ENCODE data around the gene SHTN1. TPM values are rescaled to one million over a fixed set of nuclear protein-coding genes. Genes with fewer than 3 reads are reported as not detected.

The SHTN1 gene
- total and polyA plus RNA-seq, 10 of the 15 experiments (the other 5 are each of a cell fraction or from before 2014, with no cell fraction given) = 0.79 to 4.0 (median 2.0) TPM

DNA sequence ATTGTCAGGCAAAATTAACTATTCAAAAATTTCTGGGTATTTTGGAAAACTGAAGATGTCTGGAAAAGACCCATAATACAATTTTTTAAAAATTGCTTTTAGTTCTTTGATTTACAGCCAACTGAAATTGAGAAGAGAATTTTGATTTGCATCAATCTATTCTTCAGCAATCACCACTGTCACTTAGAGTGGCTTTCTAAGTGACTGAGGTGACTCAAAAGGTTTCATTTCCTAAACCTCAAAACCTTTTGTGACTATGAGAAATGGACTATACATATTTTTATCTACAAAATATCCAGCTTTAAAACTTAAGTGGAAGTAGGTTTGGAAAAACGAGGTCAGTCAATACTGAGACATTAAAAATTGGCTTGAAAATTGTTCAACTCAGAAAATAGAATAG lies 95.7 kb downstream of the SHTN1 start:
- ChIA-PET POLR2A (no interaction called here), RAD21 (ENCODE audit: unreplicated experiment) (no interaction called here), CTCF (interaction anchor here (0.6 to 1.8 kb wide), 3 partner anchors 46 to 400 kb away, joined by 3 to 4 read pairs (median 3); no protein-coding TSS in a partner anchor), SMC1A (ENCODE audit: uncharacterized antibody, unreplicated experiment) (no interaction called here)
- 0% methylated on average over 1 of the region's 1 CpG for WGBS (ENCODE audit: insufficient coverage, insufficient replicate concordance, low lambda C conversion rate, missing lambda C conversion rate)
- Histone ChIP-seq H3K27me3 (replicated peaks in 1 of 2; ENCODE audit: control insufficient read depth in 2 of 2, insufficient read depth in 2 of 2, low read length in 1 of 2) (no peaks in the 10 kb centered on the region), H4K20me1 (ENCODE audit: control insufficient read depth, insufficient read depth) (no peaks in the 10 kb centered on the region), H3K9me3 (replicated peaks; ENCODE audit: control insufficient read depth, insufficient read depth, low read length) (no peaks in the 10 kb centered on the region), H3K4me1 (ENCODE audit: control insufficient read depth, insufficient read depth, low read length) (no peaks in the 10 kb centered on the region), H3K9ac (ENCODE audit: control insufficient read depth, insufficient read depth, low read length) (no peak overlapping the region), H3K4me2 (ENCODE audit: control insufficient read depth, insufficient read depth) (no peak overlapping the region), H3K79me2 (ENCODE audit: control insufficient read depth, insufficient read depth, low read length) (no peaks in the 10 kb centered on the region), H2AFZ (ENCODE audit: control insufficient read depth, low read depth, low read length) (no peak overlapping the region), H3K4me3 (no peak overlapping the region), H3K36me3 (ENCODE audit: control insufficient read depth in 2 of 2, insufficient read depth in 2 of 2, low read length in 1 of 2) (no peaks in the 10 kb centered on the region), H3K27ac (ENCODE audit: control insufficient read depth, insufficient read depth) (no peak overlapping the region)
- DNase-seq (ENCODE audit: low read depth, low spot score) = no peak
- intact Hi-C loops (cut with micrococcal nuclease; ENCODE audit: unreplicated experiment) (no loop called here), in situ Hi-C loops (cut with MboI) (no loop called here)
- no TSS peak for BruUV-seq (replicated peaks)
- no peak for ATAC-seq
- no peak for FAIRE-seq
- no peak for TF ChIP-seq ZNF622 (IDR thresholded peaks at IDR 0.05)
- TF ChIP-seq, protein P1, sequence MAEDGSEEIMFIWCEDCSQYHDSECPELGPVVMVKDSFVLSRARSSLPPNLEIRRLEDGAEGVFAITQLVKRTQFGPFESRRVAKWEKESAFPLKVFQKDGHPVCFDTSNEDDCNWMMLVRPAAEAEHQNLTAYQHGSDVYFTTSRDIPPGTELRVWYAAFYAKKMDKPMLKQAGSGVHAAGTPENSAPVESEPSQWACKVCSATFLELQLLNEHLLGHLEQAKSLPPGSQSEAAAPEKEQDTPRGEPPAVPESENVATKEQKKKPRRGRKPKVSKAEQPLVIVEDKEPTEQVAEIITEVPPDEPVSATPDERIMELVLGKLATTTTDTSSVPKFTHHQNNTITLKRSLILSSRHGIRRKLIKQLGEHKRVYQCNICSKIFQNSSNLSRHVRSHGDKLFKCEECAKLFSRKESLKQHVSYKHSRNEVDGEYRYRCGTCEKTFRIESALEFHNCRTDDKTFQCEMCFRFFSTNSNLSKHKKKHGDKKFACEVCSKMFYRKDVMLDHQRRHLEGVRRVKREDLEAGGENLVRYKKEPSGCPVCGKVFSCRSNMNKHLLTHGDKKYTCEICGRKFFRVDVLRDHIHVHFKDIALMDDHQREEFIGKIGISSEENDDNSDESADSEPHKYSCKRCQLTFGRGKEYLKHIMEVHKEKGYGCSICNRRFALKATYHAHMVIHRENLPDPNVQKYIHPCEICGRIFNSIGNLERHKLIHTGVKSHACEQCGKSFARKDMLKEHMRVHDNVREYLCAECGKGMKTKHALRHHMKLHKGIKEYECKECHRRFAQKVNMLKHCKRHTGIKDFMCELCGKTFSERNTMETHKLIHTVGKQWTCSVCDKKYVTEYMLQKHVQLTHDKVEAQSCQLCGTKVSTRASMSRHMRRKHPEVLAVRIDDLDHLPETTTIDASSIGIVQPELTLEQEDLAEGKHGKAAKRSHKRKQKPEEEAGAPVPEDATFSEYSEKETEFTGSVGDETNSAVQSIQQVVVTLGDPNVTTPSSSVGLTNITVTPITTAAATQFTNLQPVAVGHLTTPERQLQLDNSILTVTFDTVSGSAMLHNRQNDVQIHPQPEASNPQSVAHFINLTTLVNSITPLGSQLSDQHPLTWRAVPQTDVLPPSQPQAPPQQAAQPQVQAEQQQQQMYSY (CRISPR knock-in tag; IDR thresholded peaks at IDR 0.05) = no peak
- TF ChIP-seq JUNB (IDR thresholded peaks at IDR 0.05) = no peak
- TF ChIP-seq, protein P2, sequence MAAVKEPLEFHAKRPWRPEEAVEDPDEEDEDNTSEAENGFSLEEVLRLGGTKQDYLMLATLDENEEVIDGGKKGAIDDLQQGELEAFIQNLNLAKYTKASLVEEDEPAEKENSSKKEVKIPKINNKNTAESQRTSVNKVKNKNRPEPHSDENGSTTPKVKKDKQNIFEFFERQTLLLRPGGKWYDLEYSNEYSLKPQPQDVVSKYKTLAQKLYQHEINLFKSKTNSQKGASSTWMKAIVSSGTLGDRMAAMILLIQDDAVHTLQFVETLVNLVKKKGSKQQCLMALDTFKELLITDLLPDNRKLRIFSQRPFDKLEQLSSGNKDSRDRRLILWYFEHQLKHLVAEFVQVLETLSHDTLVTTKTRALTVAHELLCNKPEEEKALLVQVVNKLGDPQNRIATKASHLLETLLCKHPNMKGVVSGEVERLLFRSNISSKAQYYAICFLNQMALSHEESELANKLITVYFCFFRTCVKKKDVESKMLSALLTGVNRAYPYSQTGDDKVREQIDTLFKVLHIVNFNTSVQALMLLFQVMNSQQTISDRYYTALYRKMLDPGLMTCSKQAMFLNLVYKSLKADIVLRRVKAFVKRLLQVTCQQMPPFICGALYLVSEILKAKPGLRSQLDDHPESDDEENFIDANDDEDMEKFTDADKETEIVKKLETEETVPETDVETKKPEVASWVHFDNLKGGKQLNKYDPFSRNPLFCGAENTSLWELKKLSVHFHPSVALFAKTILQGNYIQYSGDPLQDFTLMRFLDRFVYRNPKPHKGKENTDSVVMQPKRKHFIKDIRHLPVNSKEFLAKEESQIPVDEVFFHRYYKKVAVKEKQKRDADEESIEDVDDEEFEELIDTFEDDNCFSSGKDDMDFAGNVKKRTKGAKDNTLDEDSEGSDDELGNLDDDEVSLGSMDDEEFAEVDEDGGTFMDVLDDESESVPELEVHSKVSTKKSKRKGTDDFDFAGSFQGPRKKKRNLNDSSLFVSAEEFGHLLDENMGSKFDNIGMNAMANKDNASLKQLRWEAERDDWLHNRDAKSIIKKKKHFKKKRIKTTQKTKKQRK (IDR thresholded peaks at IDR 0.05; ENCODE audit: low read depth, low read length) = no peak
- TF ChIP-seq FOXM1 (IDR thresholded peaks at IDR 0.05; ENCODE audit: low read depth, low read length) = no peak
- TF ChIP-seq CREB1 (IDR thresholded peaks at IDR 0.05; ENCODE audit: low read depth) = no peak
- TF ChIP-seq ATF7 (IDR thresholded peaks at IDR 0.05; ENCODE audit: low read depth) = no peak
- TF ChIP-seq ZNF274 (IDR thresholded peaks at IDR 0.05; ENCODE audit: insufficient read depth, insufficient read length) = no peak
- TF ChIP-seq SREBF2 (IDR thresholded peaks at IDR 0.05; ENCODE audit: low read length) = no peak
- TF ChIP-seq, protein P3, sequence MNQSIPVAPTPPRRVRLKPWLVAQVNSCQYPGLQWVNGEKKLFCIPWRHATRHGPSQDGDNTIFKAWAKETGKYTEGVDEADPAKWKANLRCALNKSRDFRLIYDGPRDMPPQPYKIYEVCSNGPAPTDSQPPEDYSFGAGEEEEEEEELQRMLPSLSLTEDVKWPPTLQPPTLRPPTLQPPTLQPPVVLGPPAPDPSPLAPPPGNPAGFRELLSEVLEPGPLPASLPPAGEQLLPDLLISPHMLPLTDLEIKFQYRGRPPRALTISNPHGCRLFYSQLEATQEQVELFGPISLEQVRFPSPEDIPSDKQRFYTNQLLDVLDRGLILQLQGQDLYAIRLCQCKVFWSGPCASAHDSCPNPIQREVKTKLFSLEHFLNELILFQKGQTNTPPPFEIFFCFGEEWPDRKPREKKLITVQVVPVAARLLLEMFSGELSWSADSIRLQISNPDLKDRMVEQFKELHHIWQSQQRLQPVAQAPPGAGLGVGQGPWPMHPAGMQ (IDR thresholded peaks at IDR 0.05; ENCODE audit: borderline replicate concordance) = no peak
- TF ChIP-seq, protein P4, sequence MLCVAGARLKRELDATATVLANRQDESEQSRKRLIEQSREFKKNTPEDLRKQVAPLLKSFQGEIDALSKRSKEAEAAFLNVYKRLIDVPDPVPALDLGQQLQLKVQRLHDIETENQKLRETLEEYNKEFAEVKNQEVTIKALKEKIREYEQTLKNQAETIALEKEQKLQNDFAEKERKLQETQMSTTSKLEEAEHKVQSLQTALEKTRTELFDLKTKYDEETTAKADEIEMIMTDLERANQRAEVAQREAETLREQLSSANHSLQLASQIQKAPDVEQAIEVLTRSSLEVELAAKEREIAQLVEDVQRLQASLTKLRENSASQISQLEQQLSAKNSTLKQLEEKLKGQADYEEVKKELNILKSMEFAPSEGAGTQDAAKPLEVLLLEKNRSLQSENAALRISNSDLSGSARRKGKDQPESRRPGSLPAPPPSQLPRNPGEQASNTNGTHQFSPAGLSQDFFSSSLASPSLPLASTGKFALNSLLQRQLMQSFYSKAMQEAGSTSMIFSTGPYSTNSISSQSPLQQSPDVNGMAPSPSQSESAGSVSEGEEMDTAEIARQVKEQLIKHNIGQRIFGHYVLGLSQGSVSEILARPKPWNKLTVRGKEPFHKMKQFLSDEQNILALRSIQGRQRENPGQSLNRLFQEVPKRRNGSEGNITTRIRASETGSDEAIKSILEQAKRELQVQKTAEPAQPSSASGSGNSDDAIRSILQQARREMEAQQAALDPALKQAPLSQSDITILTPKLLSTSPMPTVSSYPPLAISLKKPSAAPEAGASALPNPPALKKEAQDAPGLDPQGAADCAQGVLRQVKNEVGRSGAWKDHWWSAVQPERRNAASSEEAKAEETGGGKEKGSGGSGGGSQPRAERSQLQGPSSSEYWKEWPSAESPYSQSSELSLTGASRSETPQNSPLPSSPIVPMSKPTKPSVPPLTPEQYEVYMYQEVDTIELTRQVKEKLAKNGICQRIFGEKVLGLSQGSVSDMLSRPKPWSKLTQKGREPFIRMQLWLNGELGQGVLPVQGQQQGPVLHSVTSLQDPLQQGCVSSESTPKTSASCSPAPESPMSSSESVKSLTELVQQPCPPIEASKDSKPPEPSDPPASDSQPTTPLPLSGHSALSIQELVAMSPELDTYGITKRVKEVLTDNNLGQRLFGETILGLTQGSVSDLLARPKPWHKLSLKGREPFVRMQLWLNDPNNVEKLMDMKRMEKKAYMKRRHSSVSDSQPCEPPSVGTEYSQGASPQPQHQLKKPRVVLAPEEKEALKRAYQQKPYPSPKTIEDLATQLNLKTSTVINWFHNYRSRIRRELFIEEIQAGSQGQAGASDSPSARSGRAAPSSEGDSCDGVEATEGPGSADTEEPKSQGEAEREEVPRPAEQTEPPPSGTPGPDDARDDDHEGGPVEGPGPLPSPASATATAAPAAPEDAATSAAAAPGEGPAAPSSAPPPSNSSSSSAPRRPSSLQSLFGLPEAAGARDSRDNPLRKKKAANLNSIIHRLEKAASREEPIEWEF (IDR thresholded peaks at IDR 0.05; ENCODE audit: insufficient replicate concordance, low read depth, low read length) = no peak

Measured in GM12878 (cell line).